CD4-positive, CD25-positive, alpha-beta regulatory T cell (primary cell): ENCODE data around the gene MARCHF3. TPM values are rescaled to one million over a fixed set of nuclear protein-coding genes. Genes with fewer than 3 reads are reported as not detected.
A peak's percentile ranks its signal among the peaks of the same experiment; 100 is the strongest.
"Not testable (repeated sequence)": the region's sequence is repeated elsewhere in the genome, so short reads cannot be mapped to it uniquely, and the experiment has no call there.

ENCODE experiments used
- ATAC-seq, 2 donors: fragments of 150-1000 bp; cut with Tn5 transposase; one replicate each; pipeline ENCODE4 v1.10.0; 2021; ENCODE audit warnings: low read depth in 2 of 2, moderate number of reproducible peaks in 2 of 2, moderate library complexity in 1 of 2
- DNase-seq, 3 donors: peaks; one replicate each; pipeline versions ENCODE4 v3.0.0 to v3.0.0-alpha.2; 2012 to 2022; ENCODE audit warnings: mixed read lengths in 1 of 3
- H3K27ac ChIP-seq: one replicate; pipeline ENCODE4 v1.7.0; 2013; ENCODE audit warnings: mild to moderate bottlenecking, low read length; ENCODE audit not compliant: insufficient read depth, poor library complexity, severe bottlenecking
- H3K27me3 ChIP-seq: one replicate; pipeline ENCODE4 v1.7.0; 2013; ENCODE audit warnings: low read length; ENCODE audit not compliant: control insufficient read depth, insufficient read depth
- H3K36me3 ChIP-seq: one replicate; pipeline ENCODE4 v1.7.0; 2013; ENCODE audit warnings: mild to moderate bottlenecking, low read length, moderate library complexity; ENCODE audit not compliant: control insufficient read depth, insufficient read depth
- H3K4me1 ChIP-seq: 2 replicates; pipeline ENCODE4 v1.7.0; 2013; ENCODE audit warnings: mild to moderate bottlenecking, low read length; ENCODE audit not compliant: insufficient read depth, control insufficient read depth, poor library complexity, severe bottlenecking
- H3K4me3 ChIP-seq: one replicate; pipeline ENCODE4 v1.7.0; 2013; ENCODE audit warnings: low read depth, mild to moderate bottlenecking, low read length, moderate library complexity
- H3K9me3 ChIP-seq, 2 experiments: 1 replicate in 1 of 2; 2 replicates in 1 of 2; pipeline ENCODE4 v1.7.0; 2013; ENCODE audit warnings: low read length in 2 of 2, mild to moderate bottlenecking in 1 of 2, moderate library complexity in 1 of 2; ENCODE audit not compliant: control insufficient read depth in 2 of 2
- H3K27ac Mint-ChIP-seq, 3 donors: one replicate each; pipeline ENCODE4 v1.8.0; 2020 to 2022; ENCODE audit warnings: mild to moderate bottlenecking in 3 of 3, mixed read lengths in 3 of 3, moderate library complexity in 2 of 3
- H3K27me3 Mint-ChIP-seq: one replicate; pipeline ENCODE4 v1.8.0; 2022; ENCODE audit warnings: mild to moderate bottlenecking, mixed read lengths
- H3K36me3 Mint-ChIP-seq: one replicate; pipeline ENCODE4 v1.8.0; 2020; ENCODE audit warnings: mixed read lengths
- H3K4me1 Mint-ChIP-seq, 4 donors: one replicate each; pipeline ENCODE4 v1.8.0; 2020 to 2022; ENCODE audit warnings: mixed read lengths in 4 of 4, mild to moderate bottlenecking in 1 of 4
- H3K4me3 Mint-ChIP-seq, 4 donors: one replicate each; pipeline ENCODE4 v1.8.0; 2020 to 2022; ENCODE audit warnings: mild to moderate bottlenecking in 4 of 4, mixed read lengths in 4 of 4, moderate library complexity in 3 of 4
- H3K9me3 Mint-ChIP-seq, 7 donors: one replicate each; pipeline ENCODE4 v1.8.0; 2020 to 2022; ENCODE audit warnings: mixed read lengths in 7 of 7, mild to moderate bottlenecking in 3 of 7, moderate library complexity in 2 of 7
- polyA plus RNA-seq, 4 donors: library from polyadenylated mRNA; unstranded; fragments of 300-500 nt; fragmentation: Illumina TruSeq; gene quantifications; one replicate each; pipeline ENCODE4 v1.2.3, GENCODE V29; 2021
- total RNA-seq: library from RNA; stranded (reverse); gene quantifications from one replicate; pipeline ENCODE4 v1.2.3, GENCODE V29; 2022

Gene MARCHF3
- total and polyA plus RNA-seq, 5 donors from 2014 or later = 12.5 to 21.6 (median 15.2) TPM

DNA sequence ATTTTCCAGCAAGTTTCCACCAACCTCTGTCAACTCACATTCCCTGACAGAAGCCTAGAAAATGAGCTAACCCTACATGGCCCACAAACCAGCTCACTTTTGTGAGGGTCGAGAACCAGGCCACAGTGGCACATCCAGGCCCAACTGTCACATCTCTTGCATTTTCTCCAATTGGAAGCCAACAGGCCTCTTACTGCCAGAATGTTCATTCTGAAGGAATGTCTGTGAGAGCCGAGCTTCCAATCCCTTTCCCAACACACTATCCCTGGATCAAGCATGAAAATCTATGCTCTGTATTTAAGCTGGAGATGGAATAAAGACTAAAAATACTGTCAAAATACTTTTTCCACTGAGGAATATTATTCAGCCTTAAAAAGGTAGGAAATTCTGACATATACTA lies 20.0 kb downstream of the MARCHF3 start:
- no peaks in the 10 kb centered on the region for H3K9me3 ChIP-seq
- Mint-ChIP-seq H3K9me3 (no peaks in the 10 kb centered on the region), H3K4me3 (no peak overlapping the region), H3K4me1 (peaks cover 32 to 56% (median 36%) of the 10 kb centered on the region in 4 donors), H3K27me3 (no peaks in the 10 kb centered on the region), H3K27ac (no peak overlapping the region), H3K36me3 (peaks cover 5% of the 10 kb centered on the region)
- no peaks in the 10 kb centered on the region for H3K27me3 ChIP-seq
- peaks cover 5% of the 10 kb centered on the region for H3K4me1 ChIP-seq
- no peak overlapping the region for H3K27ac ChIP-seq
- ATAC-seq (no peak), DNase-seq (no peak)
- no peaks in the 10 kb centered on the region for H3K36me3 ChIP-seq
- H3K4me3 ChIP-seq = no peak overlapping the region

DNA sequence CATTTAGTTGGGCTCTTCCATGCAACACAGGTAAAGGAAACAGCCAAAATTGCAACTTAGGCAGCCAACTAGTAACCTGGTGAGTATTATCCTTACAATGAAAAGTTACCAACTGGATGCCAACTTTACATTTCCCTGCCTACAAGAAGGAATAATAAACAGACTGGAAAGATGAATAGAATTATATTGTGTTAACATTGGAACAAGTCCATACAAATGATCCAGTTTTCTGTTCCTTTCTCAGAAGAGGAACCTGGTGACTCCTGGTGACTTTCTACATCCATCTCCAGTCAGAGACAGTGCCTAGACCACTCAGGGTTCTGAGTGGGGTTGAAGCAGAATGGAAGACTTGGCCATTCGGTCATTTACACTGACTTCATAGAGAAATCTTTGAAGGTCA lies 20.6 kb downstream of the MARCHF3 start:
- Mint-ChIP-seq H3K27me3 (no peaks in the 10 kb centered on the region), H3K27ac (no peak overlapping the region), H3K36me3 (peaks cover 5% of the 10 kb centered on the region), H3K9me3 (no peaks in the 10 kb centered on the region), H3K4me3 (no peak overlapping the region), H3K4me1 (peaks cover 32 to 54% (median 34%) of the 10 kb centered on the region in 4 donors)
- no peak overlapping the region for H3K27ac ChIP-seq
- DNase-seq (no peak), ATAC-seq (no peak)
- no peak overlapping the region for H3K4me3 ChIP-seq
- H3K9me3 ChIP-seq = no peaks in the 10 kb centered on the region
- no peaks in the 10 kb centered on the region for H3K27me3 ChIP-seq
- H3K36me3 ChIP-seq = no peaks in the 10 kb centered on the region
- H3K4me1 ChIP-seq = peaks cover 5% of the 10 kb centered on the region

DNA sequence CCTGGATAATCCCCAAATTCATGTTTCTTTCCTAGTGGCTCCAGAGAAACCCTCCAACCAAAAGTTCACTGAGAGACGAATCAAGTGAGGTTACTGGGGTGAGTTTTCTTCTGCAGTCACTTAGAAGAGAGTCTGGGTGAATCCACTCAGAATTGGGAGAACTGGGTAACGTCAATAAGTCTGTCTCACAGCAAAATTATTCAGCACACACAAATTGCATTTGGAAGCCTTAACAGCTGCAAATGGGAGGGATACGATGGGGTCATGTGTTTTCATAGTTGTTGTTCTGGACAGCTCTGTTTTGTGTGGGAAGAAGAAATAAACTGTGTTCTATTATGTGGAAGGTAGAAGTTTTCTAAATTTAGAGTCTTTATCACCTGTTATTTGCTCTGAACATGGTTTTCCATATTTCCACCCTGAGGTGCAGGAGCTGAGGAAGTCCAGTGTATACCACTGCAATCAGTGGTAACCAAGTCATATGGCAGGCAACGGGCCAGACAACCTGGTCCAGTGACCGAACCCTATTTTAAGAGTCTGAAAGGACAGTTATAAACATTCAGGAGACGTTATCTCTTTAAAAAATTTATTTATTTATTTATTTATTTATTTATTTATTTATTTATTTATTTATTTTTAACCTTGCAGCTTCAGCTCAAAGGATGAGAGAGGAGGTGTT lies 21.9 kb downstream of the MARCHF3 start:
- Mint-ChIP-seq H3K27ac (no peak overlapping the region), H3K36me3 (peaks cover 5% of the 10 kb centered on the region), H3K4me1 (peaks cover 19 to 44% (median 24%) of the 10 kb centered on the region in 4 donors), H3K9me3 (no peaks in the 10 kb centered on the region), H3K4me3 (no peak overlapping the region), H3K27me3 (no peaks in the 10 kb centered on the region)
- Histone ChIP-seq H3K27me3 (no peaks in the 10 kb centered on the region), H3K4me3 (no peak overlapping the region), H3K27ac (no peak overlapping the region), H3K9me3 (no peaks in the 10 kb centered on the region), H3K36me3 (no peaks in the 10 kb centered on the region), H3K4me1 (peaks cover 5% of the 10 kb centered on the region)
- ATAC-seq (no peak), DNase-seq (no peak)

DNA sequence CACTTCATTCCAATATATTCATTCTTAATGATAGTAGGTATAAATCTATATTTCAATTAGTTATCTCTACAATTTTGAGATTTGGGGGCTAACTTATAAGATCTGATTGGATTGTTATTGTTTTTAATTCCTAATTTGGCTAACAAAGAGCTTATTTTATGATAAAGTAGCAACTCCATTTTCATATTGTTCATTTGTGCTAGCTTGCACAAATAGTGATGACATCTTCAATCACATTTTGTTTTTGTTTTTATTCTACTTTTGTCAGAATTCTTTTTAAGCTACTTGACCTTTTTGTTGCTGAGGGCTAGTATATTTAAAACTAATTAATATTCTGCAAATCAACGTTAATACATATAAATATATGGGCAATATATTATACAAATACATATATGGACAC lies 22.8 kb downstream of the MARCHF3 start:
- peaks cover 15 to 36% (median 21%) of the 10 kb centered on the region in 4 donors for H3K4me1 Mint-ChIP-seq
- Histone ChIP-seq H3K36me3 (no peaks in the 10 kb centered on the region), H3K4me1 (no peaks in the 10 kb centered on the region), H3K27ac (no peak overlapping the region), H3K4me3 (no peak overlapping the region), H3K9me3 (no peaks in the 10 kb centered on the region), H3K27me3 (no peaks in the 10 kb centered on the region)
- ATAC-seq (no peak), DNase-seq (no peak)
- no peaks in the 10 kb centered on the region for H3K27me3 Mint-ChIP-seq
- peaks cover 5% of the 10 kb centered on the region for H3K36me3 Mint-ChIP-seq
- H3K27ac Mint-ChIP-seq = no peak overlapping the region
- no peak overlapping the region for H3K4me3 Mint-ChIP-seq
- H3K9me3 Mint-ChIP-seq = peaks cover 0 to 2% (median 0%) of the 10 kb centered on the region in 7 donors

DNA sequence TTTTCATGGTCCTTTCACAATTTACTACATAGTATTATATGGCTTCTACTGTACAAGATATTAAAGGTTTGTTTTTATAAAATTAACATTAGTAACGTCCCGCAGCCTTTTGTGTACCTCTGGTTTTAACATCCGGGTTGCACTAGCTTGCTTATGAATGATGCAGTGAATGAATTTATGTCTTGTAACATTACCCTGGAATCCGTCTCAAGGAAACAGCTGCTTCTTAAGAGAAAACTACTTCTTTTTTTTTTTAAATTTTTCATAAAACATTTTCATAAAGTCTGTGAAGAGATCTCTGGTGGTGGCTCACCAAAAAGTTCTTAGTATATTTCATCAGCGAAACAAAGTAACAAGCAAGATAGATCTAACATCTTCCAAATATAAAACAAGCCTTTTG lies 23.6 kb downstream of the MARCHF3 start:
- no peaks in the 10 kb centered on the region for H3K27me3 Mint-ChIP-seq
- H3K27ac Mint-ChIP-seq = no peak overlapping the region
- DNase-seq (peak in 1 of 3 donors; percentile 9), ATAC-seq (no peak)
- H3K4me3 Mint-ChIP-seq = no peak overlapping the region
- H3K4me3 ChIP-seq = no peak overlapping the region
- H3K4me1 Mint-ChIP-seq = peaks cover 10 to 31% (median 17%) of the 10 kb centered on the region in 4 donors
- no peaks in the 10 kb centered on the region for H3K4me1 ChIP-seq
- H3K9me3 Mint-ChIP-seq = peaks cover 0 to 2% (median 0%) of the 10 kb centered on the region in 7 donors
- no peaks in the 10 kb centered on the region for H3K27me3 ChIP-seq
- no peaks in the 10 kb centered on the region for H3K36me3 ChIP-seq
- H3K27ac ChIP-seq = no peak overlapping the region
- H3K36me3 Mint-ChIP-seq = peaks cover 7% of the 10 kb centered on the region
- H3K9me3 ChIP-seq = no peaks in the 10 kb centered on the region

DNA sequence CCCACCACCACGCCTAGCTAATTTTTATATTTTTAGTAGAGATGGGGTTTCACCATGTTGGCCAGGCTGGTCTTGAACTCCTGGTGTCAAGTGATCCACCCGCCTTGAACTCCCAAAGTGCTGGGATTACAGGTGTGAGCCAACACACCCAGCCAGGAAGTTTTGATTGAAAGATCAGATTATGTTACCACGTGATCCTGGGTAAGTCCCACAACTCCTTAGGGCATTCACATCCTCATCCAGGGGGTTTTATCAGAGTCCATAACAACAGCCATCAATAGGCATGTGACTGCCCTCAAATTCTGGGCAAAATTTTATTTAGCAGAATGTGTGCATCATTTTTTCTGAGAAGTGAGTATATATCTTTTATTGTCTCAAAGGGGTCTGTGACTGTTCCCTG lies 25.1 kb downstream of the MARCHF3 start:
- not testable (repeated sequence) for H3K9me3 Mint-ChIP-seq

DNA sequence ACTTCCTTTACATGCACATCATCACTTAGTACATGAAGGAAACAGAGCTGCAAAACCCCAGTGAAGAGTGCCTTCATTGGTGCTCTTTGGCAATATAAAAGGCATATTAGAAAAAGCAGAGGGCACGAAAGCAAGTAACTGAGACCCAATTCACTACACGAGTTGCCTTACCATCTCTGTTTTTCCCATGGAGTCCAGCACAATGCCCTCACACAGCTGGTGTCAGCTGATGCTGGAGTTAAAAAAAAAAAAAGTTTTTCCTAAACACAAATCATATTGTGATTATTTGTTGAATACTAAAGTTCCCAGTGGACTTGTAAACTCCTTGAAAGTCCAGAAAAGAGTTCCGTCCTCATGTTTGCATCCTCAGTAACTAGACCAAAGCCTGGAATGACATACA lies 25.6 kb downstream of the MARCHF3 start:
- Histone ChIP-seq H3K4me3 (no peak overlapping the region), H3K4me1 (no peaks in the 10 kb centered on the region), H3K36me3 (no peaks in the 10 kb centered on the region), H3K27me3 (no peaks in the 10 kb centered on the region), H3K27ac (no peak overlapping the region), H3K9me3 (no peaks in the 10 kb centered on the region)
- Mint-ChIP-seq H3K9me3 (peaks cover 0 to 2% (median 0%) of the 10 kb centered on the region in 7 donors), H3K4me3 (no peak overlapping the region), H3K27ac (no peak overlapping the region), H3K36me3 (peaks cover 11% of the 10 kb centered on the region), H3K4me1 (peaks cover 4 to 24% (median 15%) of the 10 kb centered on the region in 4 donors), H3K27me3 (peaks cover 4% of the 10 kb centered on the region)
- ATAC-seq (no peak), DNase-seq (no peak)

More for the DNA sequence above, 25.1 kb downstream of the MARCHF3 start:
- H3K27me3 Mint-ChIP-seq, H3K4me3 ChIP-seq, H3K9me3 ChIP-seq, ATAC-seq, H3K4me1 ChIP-seq, H3K27ac ChIP-seq, H3K27me3 ChIP-seq, DNase-seq, H3K36me3 ChIP-seq: not testable (repeated sequence)
- peaks cover 11% of the 10 kb centered on the region for H3K36me3 Mint-ChIP-seq
- peak overlapping the region in 1 of 4 donors; percentile 13 for H3K4me3 Mint-ChIP-seq
- H3K27ac Mint-ChIP-seq = peak overlapping the region in 1 of 3 donors; percentile 19
- peaks cover 4 to 24% (median 14%) of the 10 kb centered on the region in 4 donors for H3K4me1 Mint-ChIP-seq
